ENCODE results near the gene ADD1.
A peak's percentile ranks its signal among the peaks of the same experiment; 100 is the strongest.

Gene ADD1

DNA sequence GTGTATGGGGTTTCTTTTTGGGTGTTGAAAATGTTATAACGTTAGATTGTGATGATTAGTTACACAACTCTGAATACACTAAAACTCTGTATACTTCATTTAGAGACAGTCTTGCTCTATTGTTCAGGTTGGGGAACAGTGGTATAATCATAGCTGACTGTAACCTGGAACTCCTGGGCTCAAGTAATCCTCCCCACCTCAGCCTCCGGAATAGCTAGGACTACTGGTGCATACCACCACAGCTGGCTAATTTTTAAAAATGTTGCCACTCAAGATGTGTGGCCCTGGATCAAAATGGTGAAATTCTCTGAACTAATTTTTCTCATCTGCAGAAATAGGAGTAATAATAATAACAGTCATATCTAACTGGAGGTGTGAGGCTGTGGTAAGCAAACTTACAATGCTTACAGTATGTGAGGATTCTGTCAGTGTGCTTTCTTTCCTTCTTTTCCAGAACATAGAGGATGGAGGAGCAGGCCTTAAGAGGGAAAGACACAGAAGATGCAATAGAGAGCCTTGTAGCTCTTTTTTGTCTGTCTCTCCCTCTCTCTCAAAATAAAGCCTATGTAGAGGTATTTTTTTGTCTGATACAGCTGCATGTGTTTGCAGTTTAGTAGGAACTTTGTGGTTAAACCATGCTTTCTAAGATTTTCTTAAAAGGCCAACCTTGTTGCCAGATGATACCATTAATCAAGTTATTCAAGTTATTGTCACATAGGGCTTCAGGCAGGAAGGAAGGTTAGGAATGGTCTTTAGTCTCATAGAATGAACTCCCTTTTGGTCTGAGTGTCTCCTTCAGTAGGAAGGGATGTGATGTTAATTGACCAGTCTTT, 7.5 kb downstream of the ADD1 start:
- DNase-seq = no peak
- in situ Hi-C loops (cut with MboI; ENCODE audit: low pct_unique_long_range_greater_than_20kb, low sequenced_read_pairs) = no loop called here

DNA sequence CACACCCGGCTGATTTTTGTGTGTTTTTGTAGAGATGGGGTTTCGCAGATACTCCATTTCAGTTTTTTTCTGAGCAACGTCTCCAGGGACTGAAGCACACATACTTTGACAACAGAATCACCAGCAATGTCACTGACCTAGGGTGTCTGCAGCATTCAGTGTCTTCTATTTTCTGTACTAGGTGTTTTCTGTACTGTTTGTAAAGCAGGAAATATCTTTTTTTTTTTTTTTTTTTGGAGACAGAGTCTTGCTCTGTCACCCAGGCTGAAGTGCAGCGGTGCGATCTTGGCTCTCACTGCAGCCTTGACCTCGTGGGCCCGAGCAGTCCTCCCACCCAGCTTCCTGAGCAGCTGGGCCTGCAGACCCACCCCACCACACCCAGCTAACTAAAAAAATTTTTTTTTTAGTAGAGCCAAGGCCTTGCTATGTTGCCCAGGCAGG, 8.9 kb downstream of the ADD1 start:
- DNase-seq = peak; percentile 61
- in situ Hi-C loops (cut with MboI; ENCODE audit: low pct_unique_long_range_greater_than_20kb, low sequenced_read_pairs) = no loop called here

DNA sequence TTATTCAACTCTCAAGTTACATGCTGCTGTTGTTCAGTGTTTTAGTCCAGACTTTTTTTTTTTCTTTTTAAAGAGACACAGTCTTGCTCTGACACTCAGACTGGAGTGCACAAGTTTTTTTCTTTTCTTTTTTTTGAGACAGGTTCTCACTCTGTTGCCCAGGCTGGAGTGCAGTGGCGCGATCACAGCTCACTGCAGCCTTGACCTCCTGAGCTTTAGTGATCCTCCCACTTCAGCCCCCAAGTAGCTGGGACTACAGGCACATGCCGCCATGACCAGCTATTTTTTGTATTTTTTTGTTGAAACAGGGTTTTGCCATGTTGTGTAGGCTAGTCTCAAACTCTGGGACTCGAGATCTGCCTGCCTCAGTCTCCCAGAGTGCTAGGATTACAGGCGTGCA, 11.9 kb downstream of the ADD1 start:
- no peak for DNase-seq
- in situ Hi-C loops (cut with MboI; ENCODE audit: low pct_unique_long_range_greater_than_20kb, low sequenced_read_pairs) = no loop called here

DNA sequence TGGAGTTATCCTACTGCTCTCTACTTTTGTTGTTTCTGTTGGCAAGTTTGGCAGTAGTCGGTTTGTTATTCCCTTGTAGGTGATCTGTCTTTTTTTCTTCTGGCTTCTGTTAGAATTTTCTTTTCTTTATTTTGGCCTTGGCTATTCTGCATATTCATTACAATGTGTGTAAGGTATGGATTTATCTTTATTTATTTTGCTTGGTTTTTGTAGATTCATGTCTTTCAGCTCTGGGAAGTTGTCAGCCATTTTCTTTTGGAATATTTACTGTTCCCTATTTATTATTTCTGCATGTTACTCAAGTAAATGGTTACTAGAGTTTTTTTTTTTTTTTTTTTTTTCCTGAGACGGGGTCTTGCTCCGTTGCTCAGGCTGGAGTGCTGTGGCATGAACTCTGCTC, 12.6 kb downstream of the ADD1 start:
- in situ Hi-C loops (cut with MboI; ENCODE audit: low pct_unique_long_range_greater_than_20kb, low sequenced_read_pairs) = no loop called here
- DNase-seq = no peak

DNA sequence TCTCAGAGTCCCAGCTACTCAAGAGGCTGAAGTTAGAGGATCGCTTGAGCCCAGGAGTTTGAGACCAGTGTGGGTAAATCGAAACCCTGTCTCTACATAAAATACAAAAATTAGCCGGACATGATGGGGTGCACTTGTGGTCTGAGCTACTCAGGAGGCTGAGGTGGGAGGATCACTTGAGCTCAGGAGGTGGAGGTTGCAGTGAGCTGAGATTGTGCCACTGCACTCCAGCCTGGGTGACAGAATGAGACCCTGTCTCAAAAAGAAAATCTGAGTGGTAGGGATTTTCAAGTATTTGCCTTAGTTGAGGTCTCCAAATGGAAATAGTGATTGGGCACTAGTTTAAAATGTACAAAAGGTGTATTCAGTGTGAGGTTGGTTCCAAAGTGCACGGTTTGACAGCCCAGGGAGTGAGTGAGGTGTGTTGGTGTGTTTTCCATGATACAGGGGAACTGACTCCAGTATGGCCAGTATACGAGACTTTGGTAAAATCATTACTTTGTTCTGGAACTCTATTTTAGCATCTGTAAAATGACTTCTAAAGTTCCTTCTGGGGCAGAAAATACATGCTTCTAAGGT, 13.8 kb downstream of the ADD1 start:
- in situ Hi-C loops (cut with MboI; ENCODE audit: low pct_unique_long_range_greater_than_20kb, low sequenced_read_pairs) = no loop called here
- no peak for DNase-seq

DNA sequence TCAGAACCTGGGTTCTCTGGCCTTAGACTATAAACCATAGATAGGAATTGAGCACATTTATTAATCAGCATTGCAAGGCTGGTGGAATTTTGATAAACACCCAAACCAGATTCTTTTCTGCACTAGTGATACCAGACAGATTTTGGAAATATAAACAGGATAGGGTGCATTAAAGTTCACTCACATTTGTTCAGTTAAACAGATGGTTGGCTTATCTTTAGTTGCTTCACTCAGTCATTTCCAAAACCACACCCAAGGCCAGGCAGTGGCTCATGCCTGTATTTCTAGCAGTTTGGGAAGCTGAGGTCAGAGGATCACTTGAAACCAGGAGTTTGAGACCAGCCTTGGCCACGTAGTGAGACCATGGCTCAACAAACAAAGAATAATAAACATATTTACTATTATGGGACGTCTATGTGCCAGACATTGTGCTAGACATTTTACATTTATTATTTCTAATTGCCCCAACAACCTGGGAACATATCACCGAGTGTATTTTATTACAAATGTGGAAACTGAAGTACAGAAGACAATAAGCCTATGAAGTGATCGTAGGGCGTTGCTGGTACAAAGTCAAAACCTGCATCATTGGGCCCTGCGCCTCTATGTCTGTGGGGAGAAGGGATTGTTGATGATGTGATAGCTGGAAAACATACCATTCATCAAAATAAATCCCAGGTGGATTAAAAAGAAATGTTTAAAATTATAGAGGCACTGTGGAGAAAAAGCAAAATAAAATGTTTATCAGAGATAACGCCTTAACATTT, 15.0 kb downstream of the ADD1 start:
- in situ Hi-C loops (cut with MboI; ENCODE audit: low pct_unique_long_range_greater_than_20kb, low sequenced_read_pairs) = no loop called here
- DNase-seq = no peak

DNA sequence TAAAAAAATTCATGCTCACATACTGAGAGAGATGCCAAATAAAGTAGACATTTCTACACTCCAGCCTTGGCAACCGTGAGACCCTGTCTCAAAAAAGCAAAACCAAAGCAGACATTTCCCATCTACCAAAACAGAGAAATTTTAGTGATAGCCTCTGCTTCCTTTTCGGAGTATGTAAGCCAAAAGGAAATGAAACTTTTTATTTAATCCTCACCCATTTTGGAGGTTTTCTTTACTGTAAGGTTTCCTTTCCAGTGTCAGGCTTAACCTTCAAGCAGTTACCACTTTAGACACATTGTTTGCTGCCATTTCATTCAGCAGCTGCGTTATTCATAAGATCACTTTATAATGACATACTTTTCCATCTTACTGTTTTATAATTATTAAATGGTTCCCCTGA, 15.9 kb downstream of the ADD1 start:
- DNase-seq = no peak
- in situ Hi-C loops (cut with MboI; ENCODE audit: low pct_unique_long_range_greater_than_20kb, low sequenced_read_pairs) = no loop called here

DNA sequence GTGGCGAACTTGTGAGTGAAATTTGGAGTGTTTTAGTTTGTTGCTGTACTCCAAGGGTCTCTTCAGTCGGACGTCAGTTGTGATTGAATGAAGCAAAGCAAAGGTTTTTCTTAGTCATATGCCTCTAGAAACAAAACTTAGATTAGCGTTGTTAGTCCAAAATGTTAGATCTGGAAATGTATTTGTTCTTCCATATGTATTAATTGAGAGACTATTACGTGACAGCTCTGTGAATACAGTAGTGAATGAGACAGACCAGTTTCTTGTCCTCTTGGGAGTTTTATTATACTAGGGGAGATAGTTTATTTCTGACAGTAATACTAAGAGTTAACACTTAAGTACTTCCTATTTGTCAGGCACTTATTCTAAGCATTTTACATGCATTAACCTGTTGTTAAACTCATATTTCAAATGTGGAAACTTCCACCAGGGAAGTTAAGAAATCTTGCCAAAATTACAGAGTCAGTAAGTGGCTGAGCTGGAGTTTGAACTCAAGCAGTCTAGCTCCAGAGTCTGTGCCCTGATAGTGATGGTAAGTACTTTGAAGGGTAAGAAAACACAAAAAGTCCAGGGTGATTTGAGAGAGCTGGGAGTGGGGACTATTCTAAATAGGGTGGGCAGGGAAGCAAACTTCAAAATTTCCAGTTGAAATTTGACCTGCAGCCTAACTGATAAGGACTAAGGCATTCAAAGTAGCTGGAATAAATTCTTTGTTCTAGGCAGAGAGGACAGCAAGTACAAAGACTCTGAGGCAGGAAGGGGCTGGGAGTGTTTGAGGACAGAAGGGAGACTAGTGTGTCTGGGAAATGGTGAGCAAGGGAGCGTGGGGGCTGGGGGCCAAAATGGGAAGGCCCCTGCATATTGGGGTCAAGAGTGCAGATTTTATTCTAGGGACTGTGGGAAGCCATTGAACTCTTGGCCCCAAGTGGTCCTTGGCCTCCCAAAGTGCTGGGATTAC, 17.0 kb downstream of the ADD1 start:
- in situ Hi-C loops (cut with MboI; ENCODE audit: low pct_unique_long_range_greater_than_20kb, low sequenced_read_pairs) = no loop called here
- no peak for DNase-seq

DNA sequence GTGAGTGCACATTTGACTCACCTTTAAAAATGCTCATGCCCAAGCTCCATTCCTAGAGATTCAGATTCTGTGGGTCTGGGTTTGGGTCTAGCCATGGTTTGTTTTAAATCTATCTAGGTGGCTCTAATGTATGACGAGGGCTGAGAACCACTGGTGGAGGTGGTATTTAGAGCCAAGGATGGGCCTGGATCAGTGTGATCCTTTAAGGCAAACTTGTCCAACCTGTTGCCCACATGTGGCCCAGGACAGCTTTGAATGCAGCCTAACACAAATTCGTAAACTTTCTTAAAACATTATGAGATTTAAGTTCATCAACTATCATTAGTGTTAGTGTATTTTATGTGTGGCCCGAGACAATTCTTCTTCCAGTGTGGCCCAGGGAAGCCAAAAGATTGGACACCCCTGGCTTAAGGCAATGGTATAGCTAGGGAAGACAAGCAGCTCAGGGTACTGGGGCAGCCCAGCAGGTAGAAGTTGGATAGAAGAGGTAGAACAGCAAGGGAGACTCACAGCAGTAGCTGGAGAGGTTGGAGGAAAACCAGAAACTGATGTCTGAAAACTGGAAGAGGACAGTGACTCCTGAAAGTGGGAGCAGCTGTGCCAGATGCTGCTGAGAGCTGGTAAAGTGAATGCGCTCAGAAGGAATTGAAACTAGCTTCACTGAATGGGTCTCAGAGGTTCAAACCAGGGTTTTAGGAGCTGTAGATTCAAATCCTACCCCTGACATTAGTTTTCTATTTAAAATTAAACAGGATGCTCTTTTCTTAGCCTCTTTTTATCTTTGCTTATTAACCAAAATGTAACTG, 18.2 kb downstream of the ADD1 start:
- no peak for DNase-seq
- in situ Hi-C loops (cut with MboI; ENCODE audit: low pct_unique_long_range_greater_than_20kb, low sequenced_read_pairs) = no loop called here

DNA sequence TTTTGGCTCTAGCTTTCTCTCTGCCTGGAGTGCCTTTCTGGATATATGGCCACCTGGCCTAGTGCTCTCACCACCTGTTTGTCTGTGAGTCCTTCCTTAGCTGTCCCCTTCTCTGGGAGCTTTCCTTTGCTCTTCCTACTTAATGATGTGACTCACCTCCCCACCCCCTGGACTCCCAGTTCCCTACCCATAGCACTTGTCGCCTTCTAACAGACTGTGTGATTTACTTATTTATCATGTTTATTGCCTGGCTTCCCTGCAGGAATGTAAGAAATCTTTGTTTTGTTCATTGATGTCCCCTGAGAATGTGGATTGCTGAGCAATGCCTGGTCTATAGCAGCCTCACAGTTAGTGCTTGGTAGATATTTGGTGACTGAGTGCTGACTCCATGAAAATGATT, 18.9 kb downstream of the ADD1 start:
- no peak for DNase-seq
- in situ Hi-C loops (cut with MboI; ENCODE audit: low pct_unique_long_range_greater_than_20kb, low sequenced_read_pairs) = no loop called here

DNA sequence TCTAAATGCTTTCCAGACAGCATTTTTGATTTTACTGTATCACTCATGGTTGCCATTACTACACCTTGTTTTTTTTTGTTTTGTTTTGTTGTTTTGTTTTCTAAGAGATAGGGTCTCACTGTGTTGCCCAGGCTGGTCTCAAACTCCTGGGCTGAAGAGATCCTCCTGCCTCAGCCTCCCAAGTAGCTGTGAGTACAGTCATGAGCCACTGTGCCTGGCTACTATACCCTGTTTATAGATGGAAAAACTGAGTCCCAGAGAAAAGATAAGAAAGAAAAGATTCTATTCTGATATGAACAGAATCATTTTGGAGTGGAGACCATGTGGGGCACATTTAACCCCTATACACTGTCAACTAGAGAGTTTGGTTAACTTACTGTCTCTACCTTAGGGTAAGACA, 20.0 kb downstream of the ADD1 start:
- no peak for DNase-seq
- in situ Hi-C loops (cut with MboI; ENCODE audit: low pct_unique_long_range_greater_than_20kb, low sequenced_read_pairs) = no loop called here

DNA sequence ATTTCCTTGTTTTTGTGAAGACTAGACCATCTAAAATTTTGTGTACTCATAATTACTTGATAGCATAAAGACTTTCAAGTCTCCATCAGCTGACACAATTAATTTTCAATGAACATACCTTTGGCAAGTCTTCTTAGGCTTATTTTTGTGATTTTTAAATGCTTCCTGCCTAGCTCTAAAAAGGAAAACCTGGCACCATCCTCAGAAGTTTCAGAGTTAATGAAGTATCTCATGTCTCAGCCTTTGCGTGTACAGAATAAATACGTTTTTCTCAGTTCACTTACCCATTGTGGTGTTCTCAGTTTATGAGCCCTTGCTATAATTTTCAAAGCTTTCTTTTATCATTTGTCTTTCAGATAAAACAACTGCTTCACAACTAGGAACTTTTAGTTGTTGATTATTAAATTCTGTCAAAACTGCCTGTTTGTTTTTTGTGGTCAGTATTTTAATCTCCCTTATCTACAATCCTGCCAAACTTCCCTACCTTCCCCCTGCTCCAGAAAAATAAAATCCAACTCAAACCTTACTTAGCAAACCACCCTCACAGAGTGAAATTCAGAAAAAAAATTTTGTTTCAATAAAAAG, 21.6 kb downstream of the ADD1 start:
- DNase-seq = no peak
- in situ Hi-C loops (cut with MboI; ENCODE audit: low pct_unique_long_range_greater_than_20kb, low sequenced_read_pairs) = no loop called here

DNA sequence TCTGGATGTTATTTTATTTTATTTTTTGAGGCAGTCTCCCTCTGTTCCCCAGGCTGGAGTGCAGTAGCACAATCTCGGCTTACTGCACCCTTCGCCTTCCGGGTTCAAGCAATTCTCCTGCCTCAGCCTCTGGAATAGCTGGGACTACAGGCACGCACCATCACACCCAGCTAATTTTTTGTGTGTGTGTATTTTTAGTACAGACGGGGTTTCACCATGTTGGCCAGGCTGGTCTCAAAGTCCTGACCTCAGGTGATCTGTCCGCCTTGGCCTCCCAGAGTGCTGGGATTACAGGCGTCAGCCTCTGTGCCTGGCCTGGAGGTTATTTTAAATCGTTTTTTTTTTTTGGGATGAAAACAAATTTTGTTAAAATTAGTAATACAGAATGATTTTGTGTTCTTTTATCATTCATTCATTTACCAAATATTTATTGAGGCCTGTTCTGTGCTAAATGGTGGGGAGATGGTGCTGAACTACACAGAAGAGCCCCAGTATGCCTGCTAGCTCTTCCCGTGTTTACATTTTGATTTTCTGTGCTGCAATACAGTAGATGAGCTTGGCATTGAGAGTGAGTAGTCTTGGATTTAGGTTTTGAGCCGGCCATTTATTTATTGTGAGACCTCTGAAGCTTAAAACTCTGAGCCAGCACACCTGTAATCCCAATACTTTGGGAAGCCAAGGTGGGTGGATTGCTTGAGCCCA, 22.7 kb downstream of the ADD1 start:
- DNase-seq = no peak
- in situ Hi-C loops (cut with MboI; ENCODE audit: low pct_unique_long_range_greater_than_20kb, low sequenced_read_pairs) = no loop called here

DNA sequence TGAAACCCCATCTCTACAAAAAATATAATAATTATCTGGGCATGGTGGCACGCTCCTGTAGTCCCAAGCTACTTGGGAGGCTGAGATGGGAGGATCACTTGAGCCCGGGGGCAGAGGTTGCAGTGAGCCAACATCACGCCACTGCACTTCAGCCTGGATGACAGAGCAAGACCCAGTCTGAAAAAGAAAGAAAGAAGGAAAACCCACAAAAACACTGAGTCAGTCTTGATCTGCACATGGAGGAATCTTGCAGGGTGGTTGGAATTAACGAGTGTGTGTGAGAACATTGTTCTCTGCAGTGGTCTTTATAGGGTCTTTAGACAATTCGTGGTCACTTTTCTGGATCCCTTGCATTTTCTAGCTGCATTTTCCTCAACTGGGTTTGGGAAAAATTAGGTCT, 23.2 kb downstream of the ADD1 start:
- in situ Hi-C loops (cut with MboI; ENCODE audit: low pct_unique_long_range_greater_than_20kb, low sequenced_read_pairs) = no loop called here
- DNase-seq = no peak

DNA sequence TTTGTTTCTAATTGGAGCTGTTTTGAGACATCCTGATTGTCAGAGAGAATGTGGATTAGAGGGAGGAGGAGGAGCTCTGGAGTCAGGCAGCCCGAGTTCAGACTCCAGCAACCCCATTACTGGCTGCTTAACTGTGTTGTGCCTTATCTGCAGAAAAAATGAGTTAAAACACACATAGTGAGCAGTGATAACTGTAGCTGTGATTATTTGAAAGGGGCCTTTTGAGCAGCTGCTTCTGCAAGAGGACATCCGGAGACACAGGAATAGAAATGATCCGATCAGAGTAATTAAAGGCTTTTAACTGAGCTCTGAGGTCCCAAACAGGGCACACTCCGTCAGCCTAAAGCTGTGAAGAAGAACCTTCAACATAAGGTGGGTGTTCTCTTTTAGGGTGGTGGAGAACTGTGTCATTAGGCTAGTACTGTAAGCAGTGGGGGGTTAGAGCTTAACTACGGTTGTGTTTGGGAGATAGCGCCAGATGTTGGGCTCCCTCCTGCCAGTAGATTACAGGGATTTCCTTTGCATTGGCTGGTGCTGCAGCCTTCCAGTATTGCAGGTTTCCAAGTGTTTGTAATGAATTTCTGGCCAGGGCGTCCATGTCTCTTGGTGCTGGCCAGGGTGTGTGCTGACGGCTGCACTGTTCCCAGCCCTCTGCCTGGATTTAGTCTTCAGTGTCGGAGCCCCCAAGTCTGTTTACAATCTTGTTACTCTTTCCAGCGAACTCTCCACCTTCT, 24.3 kb downstream of the ADD1 start:
- in situ Hi-C loops (cut with MboI; ENCODE audit: low pct_unique_long_range_greater_than_20kb, low sequenced_read_pairs) = no loop called here
- DNase-seq = peak; percentile 49

DNA sequence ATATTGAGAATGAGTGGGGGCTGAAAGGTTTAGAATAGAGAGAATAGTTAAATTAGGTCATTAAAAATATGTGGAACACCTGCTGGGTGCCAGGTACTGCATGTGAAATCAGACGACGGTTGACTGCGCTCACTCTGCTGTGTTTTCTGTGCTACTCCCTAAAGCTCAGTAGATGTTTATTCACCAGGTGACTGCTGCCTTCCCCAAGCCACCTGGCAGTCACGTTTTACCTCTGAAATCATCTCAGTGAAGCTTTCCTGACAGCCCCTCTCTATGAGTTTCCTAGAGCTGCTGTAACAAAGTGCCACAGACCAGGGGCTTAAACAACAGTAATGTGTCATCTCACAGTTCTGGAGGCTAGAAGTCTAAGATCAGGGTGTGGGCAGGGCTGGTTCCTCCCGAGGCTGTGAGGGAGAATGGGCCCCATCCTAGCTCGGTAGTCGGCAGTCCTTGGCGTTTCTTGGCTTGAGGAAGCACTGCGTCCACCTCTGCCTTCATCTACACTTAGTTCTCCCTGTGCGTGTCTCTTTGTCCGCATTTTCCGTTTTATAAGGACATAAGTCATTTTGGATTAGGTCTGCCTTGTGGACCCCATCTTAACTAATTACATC, 25.3 kb downstream of the ADD1 start:
- in situ Hi-C loops (cut with MboI; ENCODE audit: low pct_unique_long_range_greater_than_20kb, low sequenced_read_pairs) = no loop called here
- DNase-seq = no peak

DNA sequence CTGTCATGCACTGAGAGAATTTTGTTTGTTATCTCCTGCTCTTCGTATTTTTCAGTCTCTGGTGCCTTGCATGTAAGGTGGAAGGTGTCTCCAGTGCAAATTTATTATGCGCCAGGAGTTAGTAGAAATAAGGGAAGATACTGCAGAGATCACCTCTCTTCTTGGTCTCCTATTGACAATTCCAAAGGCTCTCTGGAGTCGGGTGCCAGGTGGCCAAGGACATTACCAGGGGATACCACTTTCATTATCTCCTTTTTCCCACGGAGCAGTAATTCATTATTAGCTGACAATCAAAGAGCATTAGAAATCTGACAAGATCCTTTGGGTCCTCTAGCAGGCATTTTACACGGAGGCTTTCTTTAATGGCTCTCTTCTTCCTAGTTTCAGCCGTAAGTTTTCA, 26.0 kb downstream of the ADD1 start:
- in situ Hi-C loops (cut with MboI; ENCODE audit: low pct_unique_long_range_greater_than_20kb, low sequenced_read_pairs) = no loop called here
- DNase-seq = no peak

Measured in KBM-7 (cell line).